ENCODE data around the gene SPOCD1. TPM values are rescaled to one million over a fixed set of nuclear protein-coding genes. Genes with fewer than 3 reads are reported as not detected.

The SPOCD1 gene
- total RNA-seq, 1 donor from 2014 or later: 0.56 TPM

- Mint-ChIP-seq H3K27me3 (ENCODE audit: low read depth) (peaks cover 13% of the 10 kb centered on the region), H3K4me3 (peak overlapping the region; percentile 73), H3K27ac (ENCODE audit: unreplicated experiment) (no peak overlapping the region), H3K4me1 (peaks cover 40% of the 10 kb centered on the region), H3K9me3 (no peaks in the 10 kb centered on the region), H3K36me3 (ENCODE audit: low read depth) (no peaks in the 10 kb centered on the region)
- TF ChIP-seq, protein P1, sequence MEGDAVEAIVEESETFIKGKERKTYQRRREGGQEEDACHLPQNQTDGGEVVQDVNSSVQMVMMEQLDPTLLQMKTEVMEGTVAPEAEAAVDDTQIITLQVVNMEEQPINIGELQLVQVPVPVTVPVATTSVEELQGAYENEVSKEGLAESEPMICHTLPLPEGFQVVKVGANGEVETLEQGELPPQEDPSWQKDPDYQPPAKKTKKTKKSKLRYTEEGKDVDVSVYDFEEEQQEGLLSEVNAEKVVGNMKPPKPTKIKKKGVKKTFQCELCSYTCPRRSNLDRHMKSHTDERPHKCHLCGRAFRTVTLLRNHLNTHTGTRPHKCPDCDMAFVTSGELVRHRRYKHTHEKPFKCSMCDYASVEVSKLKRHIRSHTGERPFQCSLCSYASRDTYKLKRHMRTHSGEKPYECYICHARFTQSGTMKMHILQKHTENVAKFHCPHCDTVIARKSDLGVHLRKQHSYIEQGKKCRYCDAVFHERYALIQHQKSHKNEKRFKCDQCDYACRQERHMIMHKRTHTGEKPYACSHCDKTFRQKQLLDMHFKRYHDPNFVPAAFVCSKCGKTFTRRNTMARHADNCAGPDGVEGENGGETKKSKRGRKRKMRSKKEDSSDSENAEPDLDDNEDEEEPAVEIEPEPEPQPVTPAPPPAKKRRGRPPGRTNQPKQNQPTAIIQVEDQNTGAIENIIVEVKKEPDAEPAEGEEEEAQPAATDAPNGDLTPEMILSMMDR (conservative IDR thresholded peaks at IDR 0.05): no peak
- no peak for DNase-seq (ENCODE audit: low read depth, low spot score)
Observed at GRCh38 chr1:31759298-31760023, 56.4 kb downstream of the SPOCD1 start.

DNA sequence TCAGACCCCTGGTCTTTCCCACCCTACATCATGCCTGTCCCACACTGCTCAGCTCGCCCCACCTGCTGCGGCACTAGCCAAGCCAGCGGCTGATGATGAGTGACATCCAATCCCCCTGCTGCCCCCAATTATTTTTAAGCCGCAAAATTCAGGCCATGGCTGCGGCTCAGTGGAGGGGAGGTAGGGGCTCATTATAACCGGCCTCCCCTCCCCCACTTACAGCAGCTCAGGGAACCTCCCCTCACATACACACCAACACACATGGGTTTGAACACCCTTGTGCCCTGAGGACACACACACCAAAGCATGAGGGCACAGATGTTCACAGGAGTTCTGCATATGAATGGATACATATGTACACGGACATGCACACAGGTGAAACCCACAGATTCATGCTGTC is 57.0 kb downstream of the SPOCD1 start:
- DNase-seq (ENCODE audit: low read depth, low spot score): no peak
- Mint-ChIP-seq H3K27ac (ENCODE audit: unreplicated experiment) (no peak overlapping the region), H3K9me3 (no peaks in the 10 kb centered on the region), H3K4me1 (peaks cover 40% of the 10 kb centered on the region), H3K36me3 (ENCODE audit: low read depth) (no peaks in the 10 kb centered on the region), H3K4me3 (peak overlapping the region; percentile 73), H3K27me3 (ENCODE audit: low read depth) (peaks cover 13% of the 10 kb centered on the region)
- TF ChIP-seq, protein P1 (conservative IDR thresholded peaks at IDR 0.05): no peak

DNA sequence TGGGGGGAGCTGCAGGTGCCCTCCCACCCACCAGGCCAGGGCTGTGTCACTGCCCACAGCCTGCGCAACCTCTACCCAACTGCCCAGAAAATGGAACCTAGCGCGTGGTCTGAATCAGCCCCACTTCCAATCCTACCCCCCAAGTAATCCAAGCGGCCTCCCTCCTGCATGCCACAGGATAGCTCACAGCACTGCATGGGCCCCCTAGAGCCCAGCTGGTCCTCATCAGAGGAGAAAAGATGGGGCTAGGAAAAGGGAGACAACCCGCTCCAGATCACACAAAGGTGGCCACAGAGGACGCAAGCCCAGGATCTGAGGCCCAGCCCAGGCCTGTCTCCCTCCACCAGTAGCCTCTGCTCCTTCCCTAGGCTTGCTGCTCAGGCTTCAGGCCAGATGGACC is 57.8 kb downstream of the SPOCD1 start:
- no peak for DNase-seq (ENCODE audit: low read depth, low spot score)
- Mint-ChIP-seq H3K36me3 (ENCODE audit: low read depth) (no peaks in the 10 kb centered on the region), H3K9me3 (no peaks in the 10 kb centered on the region), H3K27me3 (ENCODE audit: low read depth) (peaks cover 7% of the 10 kb centered on the region), H3K27ac (ENCODE audit: unreplicated experiment) (no peak overlapping the region), H3K4me3 (no peak overlapping the region), H3K4me1 (peaks cover 35% of the 10 kb centered on the region)
- TF ChIP-seq, protein P1 (conservative IDR thresholded peaks at IDR 0.05): no peak

DNA sequence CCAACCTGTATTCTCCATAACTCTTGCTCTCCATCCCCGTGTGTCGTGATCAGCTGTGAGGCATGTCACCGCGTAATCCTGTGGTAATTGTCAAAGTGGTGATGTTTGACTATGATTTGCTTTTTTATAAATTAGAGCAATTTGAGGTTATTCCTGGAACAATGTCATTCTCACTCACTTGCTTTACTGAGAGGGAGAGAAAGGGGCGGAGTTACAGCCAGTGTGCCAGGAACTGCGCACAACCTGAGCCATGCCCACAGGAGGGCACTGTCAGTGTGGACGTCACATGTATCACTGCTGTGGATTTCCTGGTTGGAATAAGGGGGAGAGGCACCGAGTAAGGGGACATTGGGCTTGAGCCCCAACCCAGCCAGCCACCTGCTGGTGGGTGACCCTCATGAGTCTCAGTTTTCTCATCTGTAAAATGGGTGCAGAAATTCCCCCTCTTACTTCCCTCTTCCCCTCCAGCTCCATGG is 58.6 kb downstream of the SPOCD1 start:
- no peaks in the 10 kb centered on the region for H3K36me3 Mint-ChIP-seq (ENCODE audit: low read depth)
- no peak overlapping the region for H3K4me3 Mint-ChIP-seq
- no peak overlapping the region for H3K27ac Mint-ChIP-seq (ENCODE audit: unreplicated experiment)
- no peaks in the 10 kb centered on the region for H3K9me3 Mint-ChIP-seq
- peaks cover 39% of the 10 kb centered on the region for H3K4me1 Mint-ChIP-seq
- TF ChIP-seq, protein P1 (conservative IDR thresholded peaks at IDR 0.05): no peak
- no peak for DNase-seq (ENCODE audit: low read depth, low spot score)
- H3K27me3 Mint-ChIP-seq (ENCODE audit: low read depth): peaks cover 5% of the 10 kb centered on the region

- H3K36me3 Mint-ChIP-seq (ENCODE audit: low read depth): no peaks in the 10 kb centered on the region
- no peak overlapping the region for H3K4me3 Mint-ChIP-seq
- H3K4me1 Mint-ChIP-seq: peaks cover 39% of the 10 kb centered on the region
- peak overlapping the region; percentile 14 for H3K27ac Mint-ChIP-seq (ENCODE audit: unreplicated experiment)
- no peaks in the 10 kb centered on the region for H3K9me3 Mint-ChIP-seq
- H3K27me3 Mint-ChIP-seq (ENCODE audit: low read depth): peaks cover 4% of the 10 kb centered on the region
- TF ChIP-seq, protein P1 (conservative IDR thresholded peaks at IDR 0.05): no peak
- DNase-seq (ENCODE audit: low read depth, low spot score): no peak
Observed at GRCh38 chr1:31756578-31756977, 59.2 kb downstream of the SPOCD1 start.

Measured in neural crest cell (in vitro differentiated cells).